Measurements from ENCODE around the gene GPHA2.

DNA sequence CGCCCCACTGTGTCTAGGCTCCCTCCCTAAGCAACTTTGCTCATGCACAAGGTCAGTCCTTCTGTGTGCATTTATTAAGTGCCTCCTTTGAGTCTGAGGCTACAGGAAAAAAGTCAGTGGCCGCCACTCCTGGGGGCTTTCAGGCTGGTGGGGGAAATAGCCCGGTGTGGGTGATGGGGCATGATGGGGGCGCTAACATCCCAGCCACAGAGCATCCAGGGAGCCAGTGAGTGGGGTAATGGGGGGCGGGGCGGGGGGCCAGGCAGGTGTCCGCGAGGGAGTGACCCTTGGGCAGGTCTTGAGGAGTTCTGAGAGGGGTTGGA is 47.3 kb downstream of the GPHA2 start:
- no peak for TF ChIP-seq CTCF (conservative IDR thresholded peaks at IDR 0.05 in 1 of 2, IDR thresholded peaks at IDR 0.05 in 1 of 2; ENCODE audit: low read depth in 1 of 2, low read length in 2 of 2)
- TF ChIP-seq EZH2 (IDR thresholded peaks at IDR 0.05; ENCODE audit: low read length, missing control alignments), result no peak
